PFSK-1 (cell line): ENCODE results near the gene LTBP1.

Experiments used
- FOXP2 ChIP-seq: optimal IDR thresholded peaks from 2 replicates; pipeline ENCODE3; 2011; ENCODE audit warnings: borderline replicate concordance, control low read depth, inconsistent platforms; ENCODE audit not compliant: insufficient read depth; ENCODE audit errors: extremely low read length, extremely low read depth
- POLR2AphosphoS5 ChIP-seq: IDR thresholded peaks from 2 replicates; pipeline ENCODE4 v1.6.1; 2012; ENCODE audit warnings: low read depth, mild to moderate bottlenecking, control low read depth, low read length, moderate library complexity
- SIN3A ChIP-seq: IDR thresholded peaks from 2 replicates; pipeline ENCODE4 v1.6.1; 2012; ENCODE audit warnings: mild to moderate bottlenecking, low read length, moderate library complexity, borderline replicate concordance; ENCODE audit not compliant: insufficient read depth
- TAF1 ChIP-seq: IDR thresholded peaks from 2 replicates; pipeline ENCODE4 v1.6.1; 2012; ENCODE audit warnings: low read length, control low read depth, borderline replicate concordance; ENCODE audit not compliant: insufficient read depth
- TF ChIP-seq, protein P1 (sequence below), 2 experiments: IDR thresholded peaks; 2 replicates each; pipeline versions ENCODE4 v1.6.1 to v1.8.0; 2011 to 2012; ENCODE audit warnings: low read depth in 2 of 2, low read length in 2 of 2, control low read depth in 1 of 2, inconsistent platforms in 1 of 2, mild to moderate bottlenecking in 1 of 2, moderate library complexity in 1 of 2; ENCODE audit not compliant: insufficient read depth in 1 of 2

DNA sequence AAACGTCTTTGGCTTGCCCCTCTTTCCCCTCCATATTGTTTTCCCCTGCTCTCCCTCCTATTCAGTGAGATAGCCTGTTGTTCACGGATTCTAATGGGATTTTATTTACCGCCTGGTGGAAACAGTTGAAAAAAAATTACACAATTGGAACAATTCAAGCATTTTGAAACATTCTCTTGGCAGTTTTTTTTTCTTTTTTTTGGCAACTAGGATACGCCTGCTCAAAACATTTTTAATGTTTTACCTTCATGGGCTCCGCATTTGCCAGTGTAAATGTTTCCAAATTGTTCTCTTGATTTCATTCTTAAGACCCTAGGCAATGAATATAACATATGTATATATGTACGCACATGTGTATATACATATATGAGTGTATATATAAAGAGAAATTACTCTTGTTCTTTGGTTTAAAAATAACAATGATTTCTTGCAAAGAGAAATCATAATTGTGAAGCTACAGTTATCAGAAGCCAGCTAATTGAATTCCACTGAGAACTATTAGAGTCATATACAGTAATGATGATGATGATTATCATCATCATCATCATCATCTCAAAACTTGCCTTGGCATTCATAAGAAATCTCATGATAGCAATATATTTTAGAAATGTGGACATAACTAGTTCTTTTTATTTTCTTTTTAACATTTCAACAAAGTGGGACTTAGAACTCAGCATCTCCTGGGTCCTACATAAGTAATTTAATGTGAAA, 146.7 kb downstream of the LTBP1 start:
- TF ChIP-seq, protein P1, sequence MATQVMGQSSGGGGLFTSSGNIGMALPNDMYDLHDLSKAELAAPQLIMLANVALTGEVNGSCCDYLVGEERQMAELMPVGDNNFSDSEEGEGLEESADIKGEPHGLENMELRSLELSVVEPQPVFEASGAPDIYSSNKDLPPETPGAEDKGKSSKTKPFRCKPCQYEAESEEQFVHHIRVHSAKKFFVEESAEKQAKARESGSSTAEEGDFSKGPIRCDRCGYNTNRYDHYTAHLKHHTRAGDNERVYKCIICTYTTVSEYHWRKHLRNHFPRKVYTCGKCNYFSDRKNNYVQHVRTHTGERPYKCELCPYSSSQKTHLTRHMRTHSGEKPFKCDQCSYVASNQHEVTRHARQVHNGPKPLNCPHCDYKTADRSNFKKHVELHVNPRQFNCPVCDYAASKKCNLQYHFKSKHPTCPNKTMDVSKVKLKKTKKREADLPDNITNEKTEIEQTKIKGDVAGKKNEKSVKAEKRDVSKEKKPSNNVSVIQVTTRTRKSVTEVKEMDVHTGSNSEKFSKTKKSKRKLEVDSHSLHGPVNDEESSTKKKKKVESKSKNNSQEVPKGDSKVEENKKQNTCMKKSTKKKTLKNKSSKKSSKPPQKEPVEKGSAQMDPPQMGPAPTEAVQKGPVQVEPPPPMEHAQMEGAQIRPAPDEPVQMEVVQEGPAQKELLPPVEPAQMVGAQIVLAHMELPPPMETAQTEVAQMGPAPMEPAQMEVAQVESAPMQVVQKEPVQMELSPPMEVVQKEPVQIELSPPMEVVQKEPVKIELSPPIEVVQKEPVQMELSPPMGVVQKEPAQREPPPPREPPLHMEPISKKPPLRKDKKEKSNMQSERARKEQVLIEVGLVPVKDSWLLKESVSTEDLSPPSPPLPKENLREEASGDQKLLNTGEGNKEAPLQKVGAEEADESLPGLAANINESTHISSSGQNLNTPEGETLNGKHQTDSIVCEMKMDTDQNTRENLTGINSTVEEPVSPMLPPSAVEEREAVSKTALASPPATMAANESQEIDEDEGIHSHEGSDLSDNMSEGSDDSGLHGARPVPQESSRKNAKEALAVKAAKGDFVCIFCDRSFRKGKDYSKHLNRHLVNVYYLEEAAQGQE (IDR thresholded peaks at IDR 0.05; ENCODE audit: insufficient read depth in 1 of 2, low read depth in 2 of 2, low read length in 2 of 2), result no peak
- no peak for TF ChIP-seq POLR2AphosphoS5
- no peak for TF ChIP-seq SIN3A
- no peak for TF ChIP-seq TAF1
- TF ChIP-seq FOXP2, result no peak
